ENCODE measurements around the gene USP2. TPM values are rescaled to one million over a fixed set of nuclear protein-coding genes. Genes with fewer than 3 reads are reported as not detected.
A peak's percentile ranks its signal among the peaks of the same experiment; 100 is the strongest.

USP2 gene
- polyA plus RNA-seq, 3 donors: 0.36 TPM; not detected in 2

DNA sequence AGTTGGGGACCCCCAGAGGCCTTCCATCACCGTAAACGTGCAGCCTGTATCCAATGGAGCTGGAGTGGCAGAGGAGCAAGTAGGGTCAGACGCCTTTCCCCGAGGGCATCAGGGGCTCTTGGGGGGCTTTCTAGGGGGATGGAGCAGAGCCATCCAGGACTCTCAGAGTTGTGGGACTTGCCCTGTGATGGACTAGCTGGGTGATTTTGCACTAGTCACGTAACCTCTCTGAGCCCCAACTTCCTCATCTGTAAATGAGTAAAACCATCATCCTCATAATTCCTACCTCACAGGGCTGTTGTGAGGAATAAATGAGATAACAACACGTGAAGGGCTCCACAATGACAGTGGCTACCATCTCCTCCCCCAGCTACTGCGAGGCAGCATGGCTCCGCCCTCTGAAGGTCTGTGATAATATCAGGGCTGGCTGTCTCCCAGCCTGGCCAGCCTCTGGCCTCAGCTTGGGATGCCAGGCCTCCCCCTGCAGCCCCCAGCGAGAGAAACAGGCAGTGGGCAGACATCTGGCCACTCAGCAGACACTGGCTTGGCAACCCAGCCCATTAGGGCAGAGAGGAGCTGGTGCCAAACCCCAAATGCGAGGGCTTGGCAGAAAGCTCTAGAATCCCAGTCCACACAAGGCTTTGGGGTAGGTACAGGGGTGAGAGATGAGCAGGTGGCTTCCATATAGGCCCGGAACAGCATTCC lies 6.7 kb downstream of the USP2 start:
- Histone ChIP-seq H2AFZ (ENCODE audit: insufficient read depth, low read depth, low read length, poor library complexity, severe bottlenecking) (no peak overlapping the region), H3K4me1 (ENCODE audit: control insufficient read depth in 1 of 2, insufficient read depth in 2 of 2, low read length in 2 of 2) (no peaks in the 10 kb centered on the region), H3K36me3 (replicated peaks in 1 of 2; ENCODE audit: control insufficient read depth in 1 of 2, insufficient read depth in 2 of 2, low read length in 2 of 2) (no peaks in the 10 kb centered on the region), H4K20me1 (ENCODE audit: insufficient read depth, low read length) (no peaks in the 10 kb centered on the region), H3K9ac (ENCODE audit: insufficient read depth, low read length, poor library complexity, severe bottlenecking) (no peak overlapping the region), H3K4me3 (replicated peaks in 1 of 3; ENCODE audit: low read depth in 2 of 3, low read length in 3 of 3) (no peak overlapping the region), H3K9me3 (replicated peaks in 1 of 2; ENCODE audit: control insufficient read depth in 1 of 2, insufficient read depth in 1 of 2, low read length in 2 of 2) (no peaks in the 10 kb centered on the region), H3K27me3 (ENCODE audit: control insufficient read depth in 2 of 2, insufficient read depth in 2 of 2, low read length in 2 of 2) (no peaks in the 10 kb centered on the region), H3K79me2 (ENCODE audit: insufficient read depth, low read length) (no peaks in the 10 kb centered on the region), H3K27ac (ENCODE audit: low read depth in 1 of 2, low read length in 2 of 2) (no peak overlapping the region), H3K4me2 (replicated peaks; ENCODE audit: extremely low read depth, low read length, poor library complexity, severe bottlenecking) (no peak overlapping the region)
- no peaks in the 10 kb centered on the region for H3K36me3 Mint-ChIP-seq
- no peaks in the 10 kb centered on the region for H3K4me1 Mint-ChIP-seq
- H3K9me3 Mint-ChIP-seq: no peaks in the 10 kb centered on the region
- no peak overlapping the region for H3K4me3 Mint-ChIP-seq
- no peak for TF ChIP-seq CTCF (IDR thresholded peaks at IDR 0.05)
- 80% methylated on average over 6 of the region's 11 CpGs for WGBS (ENCODE audit: insufficient coverage)
- H3K27ac Mint-ChIP-seq: no peak overlapping the region
- DNase-seq: peak in 1 of 3 donors; percentile 28
- intact Hi-C loops (cut with micrococcal nuclease): no loop called here
- H3K27me3 Mint-ChIP-seq (ENCODE audit: low read depth in 3 of 3): peaks cover 0 to 10% (median 7%) of the 10 kb centered on the region in 3 donors

DNA sequence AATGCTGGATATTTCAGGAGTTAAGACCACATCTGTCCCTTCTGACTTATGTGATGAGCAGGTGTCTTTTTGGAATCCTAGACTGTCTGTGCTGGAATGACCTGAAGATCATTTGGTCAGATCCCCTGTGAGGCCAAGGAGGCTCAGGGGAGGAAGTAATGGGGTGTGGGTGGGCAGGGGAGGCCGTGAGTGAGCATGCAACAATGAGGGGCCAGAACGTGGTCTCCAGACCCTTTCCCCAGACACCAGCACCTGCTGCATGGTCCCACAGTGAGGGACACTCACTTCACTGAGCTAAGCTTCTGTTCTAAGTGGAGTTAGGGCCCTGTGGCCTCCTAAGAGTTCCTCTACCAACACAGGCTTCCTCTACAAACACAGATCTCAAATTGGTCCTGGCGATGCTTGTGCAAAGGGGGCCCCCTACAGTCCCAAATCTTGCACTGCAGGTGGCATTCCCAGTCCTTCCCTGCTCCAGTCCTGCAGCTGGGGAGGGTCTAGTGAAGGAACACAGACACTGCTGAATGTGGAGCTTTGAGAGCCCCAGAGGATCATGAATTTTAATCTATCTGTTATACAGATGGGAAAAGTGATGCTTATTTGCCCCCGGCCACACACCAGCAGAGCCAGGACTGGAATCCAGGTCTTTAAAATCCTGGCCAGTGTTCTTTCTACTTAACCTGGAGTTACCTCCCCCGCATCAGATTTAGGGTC lies 7.4 kb downstream of the USP2 start:
- intact Hi-C loops (cut with micrococcal nuclease): no loop called here
- no peaks in the 10 kb centered on the region for H3K9me3 Mint-ChIP-seq
- no peaks in the 10 kb centered on the region for H3K9me3 ChIP-seq (replicated peaks in 1 of 2; ENCODE audit: control insufficient read depth in 1 of 2, insufficient read depth in 1 of 2, low read length in 2 of 2)
- peak; percentile 80 for TF ChIP-seq CTCF (IDR thresholded peaks at IDR 0.05)
- no peak overlapping the region for H3K9ac ChIP-seq (ENCODE audit: insufficient read depth, low read length, poor library complexity, severe bottlenecking)
- peaks cover 0 to 11% (median 10%) of the 10 kb centered on the region in 3 donors for H3K27me3 Mint-ChIP-seq (ENCODE audit: low read depth in 3 of 3)
- H3K27me3 ChIP-seq (ENCODE audit: control insufficient read depth in 2 of 2, insufficient read depth in 2 of 2, low read length in 2 of 2): no peaks in the 10 kb centered on the region
- peak; percentile 22 to 47 (median 44) for DNase-seq
- H3K79me2 ChIP-seq (ENCODE audit: insufficient read depth, low read length): no peaks in the 10 kb centered on the region
- H3K36me3 ChIP-seq (replicated peaks in 1 of 2; ENCODE audit: control insufficient read depth in 1 of 2, insufficient read depth in 2 of 2, low read length in 2 of 2): no peaks in the 10 kb centered on the region
- no peaks in the 10 kb centered on the region for H3K4me1 ChIP-seq (ENCODE audit: control insufficient read depth in 1 of 2, insufficient read depth in 2 of 2, low read length in 2 of 2)
- no peak overlapping the region for H3K4me3 ChIP-seq (replicated peaks in 1 of 3; ENCODE audit: low read depth in 2 of 3, low read length in 3 of 3)
- no peak overlapping the region for H3K27ac Mint-ChIP-seq
- H2AFZ ChIP-seq (ENCODE audit: insufficient read depth, low read depth, low read length, poor library complexity, severe bottlenecking): no peak overlapping the region
- H3K36me3 Mint-ChIP-seq: no peaks in the 10 kb centered on the region
- H3K4me2 ChIP-seq (replicated peaks; ENCODE audit: extremely low read depth, low read length, poor library complexity, severe bottlenecking): no peak overlapping the region
- no peaks in the 10 kb centered on the region for H3K4me1 Mint-ChIP-seq
- 69% methylated on average over 3 of the region's 5 CpGs for WGBS (ENCODE audit: insufficient coverage)
- no peak overlapping the region for H3K27ac ChIP-seq (ENCODE audit: low read depth in 1 of 2, low read length in 2 of 2)
- no peak overlapping the region for H3K4me3 Mint-ChIP-seq
- H4K20me1 ChIP-seq (ENCODE audit: insufficient read depth, low read length): no peaks in the 10 kb centered on the region

Data from CD14-positive monocyte (primary cell).